Stimulated activated naive CD8-positive, alpha-beta T cell treated with anti-CD3 and anti-CD28 coated beads, Interleukin-15, amount 100 ng/mL, for 72 hours (primary cell): ENCODE data around the gene PTK6.
A peak's percentile ranks its signal among the peaks of the same experiment; 100 is the strongest.
"Not testable (repeated sequence)": the region's sequence is repeated elsewhere in the genome, so short reads cannot be mapped to it uniquely, and the experiment has no call there.

Source experiments
- ATAC-seq: fragments of 150-1000 bp; cut with Tn5 transposase; 2 replicates; pipeline ENCODE4 v1.10.0; 2021; ENCODE audit warnings: mild to moderate bottlenecking, moderate library complexity
- DNase-seq, 2 donors: peaks; one replicate each; pipeline ENCODE4 v3.0.0; 2021 to 2022
- H3K27ac Mint-ChIP-seq, 2 donors: one replicate each; pipeline ENCODE4 v1.8.0; 2022; ENCODE audit warnings: mild to moderate bottlenecking in 2 of 2, mixed read lengths in 2 of 2, moderate library complexity in 2 of 2
- H3K27me3 Mint-ChIP-seq: one replicate; pipeline ENCODE4 v1.8.0; 2022; ENCODE audit warnings: mixed read lengths
- H3K4me1 Mint-ChIP-seq: one replicate; pipeline ENCODE4 v1.8.0; 2022; ENCODE audit warnings: mild to moderate bottlenecking, mixed read lengths
- H3K4me3 Mint-ChIP-seq, 2 donors: one replicate each; pipeline ENCODE4 v1.8.0; 2022; ENCODE audit warnings: mild to moderate bottlenecking in 2 of 2, mixed read lengths in 2 of 2, moderate library complexity in 1 of 2
- H3K9me3 Mint-ChIP-seq, 2 donors: one replicate each; pipeline ENCODE4 v1.8.0; 2022; ENCODE audit warnings: mixed read lengths in 2 of 2

Gene PTK6

DNA sequence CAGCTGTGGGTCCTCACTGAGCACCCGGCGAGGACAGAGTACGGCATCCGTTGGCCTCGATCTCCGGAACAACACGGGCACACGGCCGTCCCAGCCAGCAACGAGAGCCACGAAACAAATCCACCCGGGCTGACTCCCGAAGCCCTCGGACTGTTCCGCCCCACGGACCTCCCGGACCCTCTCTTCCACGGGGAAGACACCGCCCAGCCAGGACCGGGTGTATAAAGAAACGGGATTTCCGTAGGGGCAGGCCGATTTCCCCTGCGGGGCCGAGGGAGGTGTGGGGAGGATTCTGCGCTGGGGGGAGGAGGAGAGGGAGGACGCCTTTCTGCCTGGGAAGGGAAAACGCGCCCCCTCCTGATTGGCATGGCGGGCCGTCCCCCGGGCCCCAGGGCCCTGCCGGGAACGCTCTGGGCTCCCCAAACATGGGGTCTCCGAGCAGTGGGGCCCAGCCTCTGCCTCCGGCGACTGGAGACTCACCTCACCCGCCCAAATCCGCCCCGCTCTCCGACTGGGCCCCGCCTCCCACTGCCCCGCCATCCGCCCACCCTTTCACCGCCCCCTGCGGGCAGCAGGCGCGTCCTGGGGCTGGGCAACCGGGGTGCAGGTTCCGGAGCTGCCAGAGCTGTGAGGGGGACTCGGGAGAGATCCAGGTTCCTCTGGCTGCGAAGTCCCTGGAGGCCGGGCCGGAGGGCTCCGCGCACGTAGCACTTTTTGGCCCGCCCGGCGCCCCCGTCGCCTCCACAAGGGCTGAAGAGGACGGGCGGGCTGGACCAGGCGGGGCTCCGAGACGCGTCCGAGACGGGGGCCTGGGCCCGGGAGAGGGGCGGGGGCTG, 17.3 kb downstream of the PTK6 start:
- ATAC-seq (peak; percentile 68), DNase-seq (peak in 1 of 2 donors; percentile 72)
- Mint-ChIP-seq H3K9me3 (peaks cover 12 to 19% of the 10 kb centered on the region in 2 donors), H3K4me3 (peak overlapping the region; percentile 79 to 81), H3K27ac (peak overlapping the region; percentile 37 to 51), H3K27me3 (peaks cover 6% of the 10 kb centered on the region), H3K4me1 (peaks cover 43% of the 10 kb centered on the region)

- Mint-ChIP-seq H3K4me1 (peaks cover 36% of the 10 kb centered on the region), H3K27me3 (peaks cover 6% of the 10 kb centered on the region), H3K4me3 (peak overlapping the region; percentile 79 to 81), H3K27ac (peak overlapping the region; percentile 37 to 51), H3K9me3 (peaks cover 13 to 27% of the 10 kb centered on the region in 2 donors)
- no peak for DNase-seq
- ATAC-seq = no peak
Observed at GRCh38 chr20:63518946-63519667, 18.1 kb downstream of the PTK6 start.

GRCh38 chr20:63518351-63518861, 18.8 kb downstream of the PTK6 start:
- H3K4me1 Mint-ChIP-seq = peaks cover 29% of the 10 kb centered on the region
- DNase-seq (no peak), ATAC-seq (no peak)
- peak overlapping the region in 1 of 2 donors; percentile 79 for H3K4me3 Mint-ChIP-seq
- peaks cover 8 to 23% of the 10 kb centered on the region in 2 donors for H3K9me3 Mint-ChIP-seq
- peaks cover 7% of the 10 kb centered on the region for H3K27me3 Mint-ChIP-seq
- H3K27ac Mint-ChIP-seq = no peak overlapping the region

GRCh38 chr20:63517376-63518309, 19.5 kb downstream of the PTK6 start:
- ATAC-seq = no peak
- peaks cover 15% of the 10 kb centered on the region for H3K27me3 Mint-ChIP-seq
- DNase-seq = no peak
- H3K4me1 Mint-ChIP-seq = peaks cover 26% of the 10 kb centered on the region
- peaks cover 6 to 22% of the 10 kb centered on the region in 2 donors for H3K9me3 Mint-ChIP-seq
- no peak overlapping the region for H3K4me3 Mint-ChIP-seq
- no peak overlapping the region for H3K27ac Mint-ChIP-seq

GRCh38 chr20:63514520-63514919, 22.7 kb downstream of the PTK6 start:
- Mint-ChIP-seq H3K27me3 (peaks cover 37% of the 10 kb centered on the region), H3K9me3 (peaks cover 4 to 18% of the 10 kb centered on the region in 2 donors)
- H3K27ac Mint-ChIP-seq, H3K4me3 Mint-ChIP-seq, H3K4me1 Mint-ChIP-seq, DNase-seq, ATAC-seq: not testable (repeated sequence)

GRCh38 chr20:63513207-63513606, 24.0 kb downstream of the PTK6 start:
- H3K27ac Mint-ChIP-seq = no peak overlapping the region
- ATAC-seq = no peak
- H3K9me3 Mint-ChIP-seq = peaks cover 4 to 18% of the 10 kb centered on the region in 2 donors
- peaks cover 50% of the 10 kb centered on the region for H3K27me3 Mint-ChIP-seq
- no peak for DNase-seq
- peaks cover 2% of the 10 kb centered on the region for H3K4me1 Mint-ChIP-seq
- H3K4me3 Mint-ChIP-seq = no peak overlapping the region

GRCh38 chr20:63509088-63509564, 28.1 kb downstream of the PTK6 start:
- Mint-ChIP-seq H3K27me3 (peaks cover 74% of the 10 kb centered on the region), H3K9me3 (peaks cover 0 to 20% of the 10 kb centered on the region in 2 donors), H3K4me3 (no peak overlapping the region), H3K4me1 (peaks cover 15% of the 10 kb centered on the region), H3K27ac (no peak overlapping the region)
- DNase-seq (no peak), ATAC-seq (no peak)

DNA sequence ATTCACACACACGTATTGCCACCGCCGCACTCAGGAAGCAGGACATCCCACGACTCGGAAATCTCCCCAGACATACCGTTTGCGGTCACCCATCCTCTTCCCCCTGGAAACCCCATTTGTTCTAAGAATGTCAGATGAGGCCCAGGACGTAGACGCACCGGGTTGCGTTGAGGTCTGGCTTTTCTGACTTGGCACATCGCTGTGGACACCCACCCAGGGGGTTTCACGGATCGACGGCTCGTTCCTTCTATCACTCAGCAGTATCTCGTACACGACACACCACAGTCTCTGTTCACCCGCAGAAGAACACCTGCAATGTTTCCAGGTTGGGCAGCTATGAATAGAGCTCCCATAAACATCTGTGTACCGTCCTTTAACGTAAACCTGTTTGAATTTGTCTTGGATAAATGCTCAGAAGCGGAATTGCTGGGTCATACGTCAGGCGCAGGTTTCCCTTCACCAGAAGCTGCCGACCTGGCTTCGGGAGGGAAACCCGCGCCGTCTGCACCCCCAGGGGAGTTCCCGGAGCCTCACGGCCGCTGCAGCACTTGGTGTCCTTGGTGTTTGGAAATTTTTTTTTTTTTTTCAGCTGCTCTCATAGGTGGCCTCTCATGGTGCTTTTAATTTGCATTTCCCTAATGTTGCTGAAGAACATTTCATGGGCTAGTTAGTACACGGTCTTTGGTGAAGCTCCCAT, 29.0 kb downstream of the PTK6 start:
- peak overlapping the region in 1 of 2 donors; percentile 25 for H3K27ac Mint-ChIP-seq
- peaks cover 0 to 19% of the 10 kb centered on the region in 2 donors for H3K9me3 Mint-ChIP-seq
- DNase-seq = no peak
- peaks cover 15% of the 10 kb centered on the region for H3K4me1 Mint-ChIP-seq
- H3K4me3 Mint-ChIP-seq = peak overlapping the region in 1 of 2 donors; percentile 15
- peak; percentile 45 for ATAC-seq
- peaks cover 79% of the 10 kb centered on the region for H3K27me3 Mint-ChIP-seq

DNA sequence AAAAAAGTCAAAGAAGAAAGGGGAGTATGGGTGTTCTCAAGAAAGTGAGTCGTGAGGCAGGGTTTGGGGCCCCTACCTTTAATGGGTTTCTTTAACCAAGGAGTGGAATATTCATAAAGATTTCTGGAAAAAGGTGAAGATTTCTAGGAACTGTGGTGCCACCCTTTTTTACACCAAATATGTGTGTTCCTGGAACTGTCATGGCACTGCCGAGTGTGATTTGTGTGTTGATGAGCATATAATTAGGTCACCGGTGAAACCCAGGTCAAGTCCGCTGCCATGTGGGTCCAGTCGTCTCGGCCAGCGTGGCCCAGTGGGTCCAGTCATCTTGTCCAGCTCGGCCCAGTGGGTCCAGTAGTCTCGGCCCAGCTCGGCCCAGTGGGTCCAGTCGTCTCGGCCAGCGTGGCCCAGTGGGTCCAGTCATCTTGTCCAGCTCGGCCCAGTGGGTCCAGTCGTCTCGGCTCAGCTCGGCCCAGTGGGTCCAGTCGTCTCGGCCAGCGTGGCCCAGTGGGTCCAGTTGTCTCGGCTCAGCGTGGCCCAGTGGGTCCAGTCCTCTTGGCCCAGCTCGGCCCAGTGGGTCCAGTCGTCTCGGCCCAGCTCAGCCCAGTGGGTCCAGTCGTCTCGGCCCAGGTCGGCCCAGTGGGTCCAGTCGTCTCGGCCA, 30.0 kb downstream of the PTK6 start:
- no peak overlapping the region for H3K27ac Mint-ChIP-seq
- H3K27me3 Mint-ChIP-seq = peaks cover 70% of the 10 kb centered on the region
- DNase-seq = no peak
- H3K4me1 Mint-ChIP-seq = peaks cover 15% of the 10 kb centered on the region
- H3K9me3 Mint-ChIP-seq = peaks cover 0 to 18% of the 10 kb centered on the region in 2 donors
- ATAC-seq = no peak
- peak overlapping the region; percentile 9 to 50 for H3K4me3 Mint-ChIP-seq

GRCh38 chr20:63505723-63506122, 31.5 kb downstream of the PTK6 start:
- no peak overlapping the region for H3K27ac Mint-ChIP-seq

GRCh38 chr20:63505281-63505680, 31.9 kb downstream of the PTK6 start:
- Mint-ChIP-seq H3K4me3 (no peak overlapping the region), H3K9me3 (peaks cover 0 to 18% of the 10 kb centered on the region in 2 donors), H3K27ac (no peak overlapping the region), H3K4me1 (peaks cover 15% of the 10 kb centered on the region), H3K27me3 (peaks cover 71% of the 10 kb centered on the region)
- no peak for ATAC-seq
- DNase-seq = no peak

More at GRCh38 chr20:63505723-63506122, 31.5 kb downstream of the PTK6 start:
- H3K9me3 Mint-ChIP-seq = peaks cover 0 to 18% of the 10 kb centered on the region in 2 donors
- ATAC-seq (no peak), DNase-seq (no peak)
- no peak overlapping the region for H3K4me3 Mint-ChIP-seq
- peaks cover 71% of the 10 kb centered on the region for H3K27me3 Mint-ChIP-seq
- peaks cover 15% of the 10 kb centered on the region for H3K4me1 Mint-ChIP-seq

DNA sequence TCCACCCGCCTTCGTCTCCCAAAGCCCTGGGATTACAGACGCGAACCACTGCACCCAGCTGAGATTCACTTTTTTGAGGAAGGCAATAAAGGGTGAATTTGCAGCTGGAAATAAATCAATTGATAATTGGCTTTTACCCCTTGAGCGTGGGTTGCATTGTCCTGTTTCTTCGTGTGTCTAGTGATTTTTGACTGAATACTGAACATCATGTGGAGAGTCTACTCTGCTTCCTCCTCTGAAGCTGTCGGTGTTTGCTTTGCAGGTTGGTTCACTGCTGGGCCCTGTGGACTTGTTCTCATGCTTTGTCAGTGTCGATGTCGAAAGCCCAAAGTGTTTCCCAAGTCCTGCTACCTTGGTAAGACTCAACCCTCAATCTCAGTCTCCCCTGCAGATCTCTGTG, 32.5 kb downstream of the PTK6 start:
- H3K27me3 Mint-ChIP-seq = peaks cover 70% of the 10 kb centered on the region
- DNase-seq = no peak
- peaks cover 0 to 18% of the 10 kb centered on the region in 2 donors for H3K9me3 Mint-ChIP-seq
- no peak for ATAC-seq
- no peak overlapping the region for H3K27ac Mint-ChIP-seq
- no peak overlapping the region for H3K4me3 Mint-ChIP-seq
- peaks cover 15% of the 10 kb centered on the region for H3K4me1 Mint-ChIP-seq

GRCh38 chr20:63503524-63503923, 33.7 kb downstream of the PTK6 start:
- ATAC-seq = no peak
- no peak overlapping the region for H3K27ac Mint-ChIP-seq
- H3K27me3 Mint-ChIP-seq = peaks cover 59% of the 10 kb centered on the region
- H3K9me3 Mint-ChIP-seq = peaks cover 0 to 18% of the 10 kb centered on the region in 2 donors
- H3K4me3 Mint-ChIP-seq = no peak overlapping the region
- DNase-seq = no peak
- H3K4me1 Mint-ChIP-seq = peaks cover 15% of the 10 kb centered on the region

- Mint-ChIP-seq H3K4me1 (peaks cover 15% of the 10 kb centered on the region), H3K27me3 (peaks cover 59% of the 10 kb centered on the region), H3K9me3 (peaks cover 0 to 18% of the 10 kb centered on the region in 2 donors), H3K27ac (no peak overlapping the region), H3K4me3 (no peak overlapping the region)
- ATAC-seq (no peak), DNase-seq (no peak)
Observed at GRCh38 chr20:63502671-63503172, 34.5 kb downstream of the PTK6 start.
